Measurements from ENCODE around the gene CLIC3.

GRCh38 chr9:137000177-137000930 is 4.0 kb upstream of the CLIC3 start:
- TF ChIP-seq CTCF (IDR thresholded peaks at IDR 0.05) (no peak), POLR2A (IDR thresholded peaks at IDR 0.05) (no peak)
